Gastrocnemius medialis (tissue), 4 donors: Measurements from ENCODE around the gene NDUFB4. TPM values are rescaled to one million over a fixed set of nuclear protein-coding genes. Genes with fewer than 3 reads are reported as not detected.

Experiments used
- ATAC-seq, 2 donors: fragments of 150-250 bp; one replicate each; pipeline ENCODE4 v1.9.1; 2016
- DNase-seq, 2 donors: peaks; one replicate each; pipeline ENCODE4 v3.0.0-alpha.2; 2019
- H3K27ac ChIP-seq, 4 donors: fragments of 200-600 bp; sonication (generic); 1 replicate in 1 of 4; 2 replicates in 3 of 4; pipeline ENCODE4 v1.5.1; 2016 to 2018; ENCODE audit warnings: mild to moderate bottlenecking in 2 of 4, moderate library complexity in 1 of 4
- H3K27me3 ChIP-seq, 3 donors: fragments of 200-600 bp; sonication (generic) in 2 of 3; 1 replicate in 1 of 3; 2 replicates in 2 of 3; pipeline versions ENCODE4 v1.5.1 to v1.6.0; 2016 to 2019; ENCODE audit warnings: mild to moderate bottlenecking in 1 of 3, moderate library complexity in 1 of 3
- H3K36me3 ChIP-seq, 2 donors: fragments of 200-600 bp; sonication (generic) in 1 of 2; one replicate each; pipeline ENCODE4 v1.5.1; 2017 to 2018
- H3K4me1 ChIP-seq, 2 donors: fragments of 200-600 bp; sonication (generic) in 1 of 2; one replicate each; pipeline ENCODE4 v1.5.1; 2016 to 2017; ENCODE audit warnings: mild to moderate bottlenecking in 2 of 2
- H3K4me3 ChIP-seq, 4 donors: fragments of 200-600 bp; sonication (generic) in 3 of 4; 1 replicate in 1 of 4; 2 replicates in 3 of 4; pipeline ENCODE4 v1.5.1; 2016 to 2019; ENCODE audit warnings: mild to moderate bottlenecking in 2 of 4
- H3K9me3 ChIP-seq, 3 donors: fragments of 200-600 bp; sonication (generic) in 2 of 3; 1 replicate in 1 of 3; 2 replicates in 2 of 3; pipeline ENCODE4 v1.5.1; 2016 to 2019
- CTCF ChIP-seq, 5 experiments: fragments of 450-650 bp in 3 of 5; fragments of 200-600 bp in 2 of 5; sonication (generic) in 2 of 5; IDR thresholded peaks in 4 of 5; conservative IDR thresholded peaks in 1 of 5; 1 replicate in 4 of 5; 2 replicates in 1 of 5; pipeline ENCODE4 v1.5.1; 2016 to 2019; ENCODE audit warnings: antibody characterized with exemption in 5 of 5, mild to moderate bottlenecking in 3 of 5, moderate library complexity in 3 of 5
- POLR2A ChIP-seq, 2 donors: fragments of 450-650 bp; IDR thresholded peaks; one replicate each; pipeline ENCODE4 v1.6.1; 2017; ENCODE audit warnings: antibody characterized with exemption in 2 of 2, mild to moderate bottlenecking in 2 of 2, moderate library complexity in 2 of 2
- in situ Hi-C, 4 donors: fragments of 200-750 bp; cut with MboI; loops; one replicate each; pipeline versions ENCODE4 v1.15.0 to v1.8.0; 2017; ENCODE audit warnings: low sequenced_read_pairs in 4 of 4
- intact Hi-C: fragments of 100-400 bp; cut with DNase I; formaldehyde crosslinking; loops from one replicate; pipeline ENCODE4 v1.15.1; 2023; ENCODE audit warnings: low total_unique reads
- total RNA-seq, 4 donors: library from RNA; depleted of rRNA; stranded (reverse); fragments of >200 nt; gene quantifications; one replicate each; pipeline versions ENCODE4 v1.1.0 to v1.2.3, GENCODE V29; 2016

The NDUFB4 gene
- total RNA-seq, 4 donors from 2014 or later, result 186 to 413 (median 377) TPM

DNA sequence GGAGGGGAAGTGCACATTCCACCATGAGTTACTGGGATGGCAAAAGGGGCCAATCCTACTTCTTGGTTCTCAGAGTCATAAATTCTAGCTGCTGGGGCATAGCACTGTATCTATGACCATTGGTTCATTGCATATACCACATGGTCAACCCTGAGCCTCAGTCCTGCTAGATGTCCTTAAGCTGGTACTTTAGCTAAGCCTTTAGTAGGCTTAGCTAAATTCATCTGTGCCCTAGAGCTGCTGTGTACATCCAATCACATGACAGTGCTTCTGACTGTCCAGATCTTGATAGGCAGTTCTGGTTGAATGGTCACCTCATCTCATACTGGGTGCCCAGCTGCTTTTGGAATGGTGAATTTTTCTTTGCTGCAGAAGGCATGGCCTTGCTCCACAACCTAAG is 8.2 kb downstream of the NDUFB4 start:
- intact Hi-C loops (no loop called here), in situ Hi-C loops (no loop called here)
- Histone ChIP-seq H3K36me3 (peaks cover 0 to 24% of the 10 kb centered on the region in 2 donors), H3K4me3 (no peak overlapping the region), H3K27ac (no peak overlapping the region), H3K4me1 (peaks cover 11 to 15% of the 10 kb centered on the region in 2 donors), H3K9me3 (no peaks in the 10 kb centered on the region), H3K27me3 (no peaks in the 10 kb centered on the region)
- TF ChIP-seq CTCF (IDR thresholded peaks at IDR 0.05 in 4 of 5, conservative IDR thresholded peaks at IDR 0.05 in 1 of 5), result no peak
- TF ChIP-seq POLR2A (IDR thresholded peaks at IDR 0.05), result no peak
- DNase-seq, result no peak
- no peak for ATAC-seq

DNA sequence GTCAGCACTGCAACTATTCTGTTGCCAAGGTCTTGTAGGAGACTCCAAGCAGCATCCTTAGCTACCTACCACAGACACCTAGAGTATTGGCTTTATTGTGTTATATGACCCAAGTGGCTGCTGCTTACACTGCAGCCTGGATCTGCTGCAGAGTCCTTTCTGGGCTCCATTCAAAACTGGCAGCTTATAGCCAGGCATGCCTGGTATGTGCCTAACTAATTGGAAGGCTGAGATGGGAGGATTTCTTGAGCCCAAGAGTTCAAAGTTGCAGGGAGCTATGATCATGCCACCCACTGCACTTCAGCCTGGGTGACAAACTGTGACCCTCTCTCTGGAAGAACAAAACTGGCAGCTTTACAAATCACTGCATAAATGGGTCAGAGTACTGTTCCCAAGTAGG is 8.6 kb downstream of the NDUFB4 start:
- Histone ChIP-seq H3K36me3 (peaks cover 0 to 24% of the 10 kb centered on the region in 2 donors), H3K27me3 (no peaks in the 10 kb centered on the region), H3K4me3 (no peak overlapping the region), H3K9me3 (no peaks in the 10 kb centered on the region), H3K27ac (no peak overlapping the region), H3K4me1 (peaks cover 7 to 11% of the 10 kb centered on the region in 2 donors)
- intact Hi-C loops (no loop called here), in situ Hi-C loops (no loop called here)
- TF ChIP-seq CTCF (IDR thresholded peaks at IDR 0.05 in 4 of 5, conservative IDR thresholded peaks at IDR 0.05 in 1 of 5) (no peak), POLR2A (IDR thresholded peaks at IDR 0.05) (no peak)
- DNase-seq, result no peak
- no peak for ATAC-seq

- Histone ChIP-seq H3K27me3 (no peaks in the 10 kb centered on the region), H3K36me3 (no peaks in the 10 kb centered on the region), H3K4me1 (no peaks in the 10 kb centered on the region), H3K27ac (no peak overlapping the region), H3K4me3 (no peak overlapping the region), H3K9me3 (no peaks in the 10 kb centered on the region)
- ATAC-seq (no peak), DNase-seq (no peak)
- TF ChIP-seq POLR2A (IDR thresholded peaks at IDR 0.05), result no peak
- no peak for TF ChIP-seq CTCF (IDR thresholded peaks at IDR 0.05 in 4 of 5, conservative IDR thresholded peaks at IDR 0.05 in 1 of 5)
- intact Hi-C loops, result no loop called here
- in situ Hi-C loops, result no loop called here
These were observed 12.4 kb downstream of the NDUFB4 start for GRCh38 chr3:120608506-120608905.

- H3K27me3 ChIP-seq, result no peaks in the 10 kb centered on the region
- in situ Hi-C loops (no loop called here), intact Hi-C loops (no loop called here)
- H3K27ac ChIP-seq, result no peak overlapping the region
- no peaks in the 10 kb centered on the region for H3K36me3 ChIP-seq
- no peaks in the 10 kb centered on the region for H3K9me3 ChIP-seq
- no peak for TF ChIP-seq CTCF (IDR thresholded peaks at IDR 0.05 in 4 of 5, conservative IDR thresholded peaks at IDR 0.05 in 1 of 5)
- no peak for TF ChIP-seq POLR2A (IDR thresholded peaks at IDR 0.05)
- no peaks in the 10 kb centered on the region for H3K4me1 ChIP-seq
- DNase-seq (no peak), ATAC-seq (no peak)
- no peak overlapping the region for H3K4me3 ChIP-seq
These were observed 18.6 kb downstream of the NDUFB4 start for GRCh38 chr3:120614765-120615164.
